B cell (primary cell): ENCODE results near the gene COG8.

Experiments used
- EZH2 ChIP-seq: IDR thresholded peaks from 2 replicates; pipeline ENCODE4 v1.6.1; 2012; ENCODE audit warnings: borderline replicate concordance, low read depth, mild to moderate bottlenecking, moderate library complexity, low read length; ENCODE audit not compliant: insufficient read depth, poor library complexity, severe bottlenecking
- TF ChIP-seq, protein P1 (sequence below): fragments of 200-600 bp; IDR thresholded peaks from one replicate; pipeline ENCODE4 v1.8.0; 2022; ENCODE audit warnings: antibody characterized with exemption, mild to moderate bottlenecking

DNA sequence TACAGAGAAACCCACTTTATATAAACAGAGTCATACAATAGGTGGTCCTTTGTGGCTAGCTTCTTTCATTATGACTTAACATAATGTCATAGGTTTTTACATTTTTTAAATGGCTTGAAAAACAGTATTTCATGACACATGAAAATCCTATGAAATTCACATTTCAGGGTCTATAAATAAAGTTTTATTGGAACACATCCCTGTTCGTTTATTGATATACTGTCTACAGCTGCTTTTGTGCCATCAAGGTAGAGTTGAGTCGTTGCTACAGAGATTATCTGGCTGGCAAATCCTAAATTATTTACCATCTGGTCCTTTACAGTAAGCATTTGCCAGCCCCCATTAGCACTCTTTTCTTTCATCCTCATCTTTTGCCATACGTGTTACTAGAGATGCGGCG, 25.9 kb downstream of the COG8 start:
- TF ChIP-seq, protein P1, sequence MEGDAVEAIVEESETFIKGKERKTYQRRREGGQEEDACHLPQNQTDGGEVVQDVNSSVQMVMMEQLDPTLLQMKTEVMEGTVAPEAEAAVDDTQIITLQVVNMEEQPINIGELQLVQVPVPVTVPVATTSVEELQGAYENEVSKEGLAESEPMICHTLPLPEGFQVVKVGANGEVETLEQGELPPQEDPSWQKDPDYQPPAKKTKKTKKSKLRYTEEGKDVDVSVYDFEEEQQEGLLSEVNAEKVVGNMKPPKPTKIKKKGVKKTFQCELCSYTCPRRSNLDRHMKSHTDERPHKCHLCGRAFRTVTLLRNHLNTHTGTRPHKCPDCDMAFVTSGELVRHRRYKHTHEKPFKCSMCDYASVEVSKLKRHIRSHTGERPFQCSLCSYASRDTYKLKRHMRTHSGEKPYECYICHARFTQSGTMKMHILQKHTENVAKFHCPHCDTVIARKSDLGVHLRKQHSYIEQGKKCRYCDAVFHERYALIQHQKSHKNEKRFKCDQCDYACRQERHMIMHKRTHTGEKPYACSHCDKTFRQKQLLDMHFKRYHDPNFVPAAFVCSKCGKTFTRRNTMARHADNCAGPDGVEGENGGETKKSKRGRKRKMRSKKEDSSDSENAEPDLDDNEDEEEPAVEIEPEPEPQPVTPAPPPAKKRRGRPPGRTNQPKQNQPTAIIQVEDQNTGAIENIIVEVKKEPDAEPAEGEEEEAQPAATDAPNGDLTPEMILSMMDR: no peak
- no peak for TF ChIP-seq EZH2
